NCI-H524 treated with DMSO at 0.1 percent for 48 hours (cell line): ENCODE data around the gene AOC2.
"Not testable (repeated sequence)": the region's sequence is repeated elsewhere in the genome, so short reads cannot be mapped to it uniquely, and the experiment has no call there.

ENCODE experiments used
- DNase-seq: peaks from one replicate; lab custom pipeline; 2025; lab: John Stamatoyannopoulos, UW

AOC2 gene

DNA sequence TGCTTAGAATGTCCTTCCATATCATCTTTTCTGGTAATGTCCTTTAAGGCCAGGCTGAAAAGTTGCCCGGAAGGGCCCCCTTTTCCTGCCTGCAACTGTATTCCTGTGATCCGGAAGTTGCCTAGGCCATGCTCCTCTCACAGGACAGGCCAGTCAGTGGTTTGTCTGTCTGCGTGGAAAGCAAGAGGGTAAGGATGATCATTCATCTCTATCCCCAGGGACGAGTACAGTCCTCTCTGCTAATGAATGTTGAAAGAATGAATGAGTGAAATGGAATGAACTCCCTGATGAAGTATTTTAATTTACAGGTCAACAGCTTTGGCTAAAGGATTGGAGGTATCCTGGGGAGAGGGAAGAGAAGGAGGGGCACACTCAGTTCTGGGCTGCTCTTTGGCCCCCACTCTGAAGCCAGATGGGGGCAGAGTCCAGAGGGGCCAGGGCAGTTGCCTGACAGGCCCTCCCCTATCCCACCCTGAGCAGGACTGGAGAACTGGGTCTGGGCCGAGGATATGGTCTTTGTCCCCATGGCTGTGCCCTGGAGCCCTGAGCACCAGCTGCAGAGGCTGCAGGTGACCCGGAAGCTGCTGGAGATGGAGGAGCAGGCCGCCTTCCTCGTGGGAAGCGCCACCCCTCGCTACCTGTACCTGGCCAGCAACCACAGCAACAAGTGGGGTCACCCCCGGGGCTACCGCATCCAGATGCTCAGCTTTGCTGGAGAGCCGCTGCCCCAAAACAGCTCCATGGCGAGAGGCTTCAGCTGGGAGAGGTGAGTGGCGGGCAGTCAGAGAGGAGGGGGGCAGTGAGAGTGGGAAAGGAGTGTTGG lies 9.8 kb downstream of the AOC2 start:
- no peak for DNase-seq

DNA sequence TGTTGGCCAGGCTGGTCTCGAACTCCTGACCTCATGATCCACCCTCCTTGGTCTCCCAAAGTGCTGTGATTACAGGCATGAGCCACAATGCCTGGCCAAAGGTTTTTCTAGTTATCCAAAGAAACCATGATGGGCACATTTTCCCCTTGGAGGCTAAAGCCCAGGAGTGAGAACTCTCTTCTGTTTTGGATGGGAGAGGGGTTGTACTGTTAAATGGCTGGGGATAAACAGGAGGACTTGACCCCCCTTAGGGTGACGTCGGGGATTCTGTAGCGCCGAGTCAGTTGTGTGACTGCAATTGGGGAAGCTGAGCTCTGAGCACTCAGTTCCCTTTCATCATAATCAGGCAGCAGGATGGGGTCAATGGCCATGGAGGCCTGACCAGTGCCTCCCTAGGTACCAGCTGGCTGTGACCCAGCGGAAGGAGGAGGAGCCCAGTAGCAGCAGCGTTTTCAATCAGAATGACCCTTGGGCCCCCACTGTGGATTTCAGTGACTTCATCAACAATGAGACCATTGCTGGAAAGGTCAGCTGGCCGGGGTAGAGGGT lies 10.7 kb downstream of the AOC2 start:
- DNase-seq: no peak

DNA sequence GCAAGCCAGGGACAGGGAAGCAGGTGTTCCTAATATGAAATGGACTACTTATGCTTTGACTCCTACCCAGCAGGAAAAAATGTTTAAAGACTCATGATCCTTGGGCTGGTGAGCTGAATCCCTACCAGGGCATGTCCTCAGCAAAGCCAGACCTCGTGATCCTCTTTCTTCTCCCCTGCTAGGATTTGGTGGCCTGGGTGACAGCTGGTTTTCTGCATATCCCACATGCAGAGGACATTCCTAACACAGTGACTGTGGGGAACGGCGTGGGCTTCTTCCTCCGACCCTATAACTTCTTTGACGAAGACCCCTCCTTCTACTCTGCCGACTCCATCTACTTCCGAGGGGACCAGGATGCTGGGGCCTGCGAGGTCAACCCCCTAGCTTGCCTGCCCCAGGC lies 11.7 kb downstream of the AOC2 start:
- not testable (repeated sequence) for DNase-seq

DNA sequence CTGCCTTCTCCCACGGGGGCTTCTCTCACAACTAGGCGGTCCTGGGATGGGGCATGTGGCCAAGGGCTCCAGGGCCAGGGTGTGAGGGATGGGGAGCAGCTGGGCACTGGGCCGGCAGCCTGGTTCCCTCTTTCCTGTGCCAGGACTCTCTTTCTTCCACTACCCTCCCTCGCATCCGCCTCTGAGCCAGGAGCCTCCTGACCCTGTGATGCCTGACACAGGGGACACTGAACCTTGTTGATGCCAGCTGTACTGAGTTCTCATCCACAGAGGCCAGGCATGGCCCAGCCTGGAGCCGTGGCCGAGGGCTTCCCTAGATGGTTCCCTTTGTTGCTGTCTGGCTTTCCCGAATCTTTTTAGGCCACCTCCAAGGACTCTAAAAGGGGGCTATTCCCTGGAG lies 12.1 kb downstream of the AOC2 start:
- DNase-seq: not testable (repeated sequence)

DNA sequence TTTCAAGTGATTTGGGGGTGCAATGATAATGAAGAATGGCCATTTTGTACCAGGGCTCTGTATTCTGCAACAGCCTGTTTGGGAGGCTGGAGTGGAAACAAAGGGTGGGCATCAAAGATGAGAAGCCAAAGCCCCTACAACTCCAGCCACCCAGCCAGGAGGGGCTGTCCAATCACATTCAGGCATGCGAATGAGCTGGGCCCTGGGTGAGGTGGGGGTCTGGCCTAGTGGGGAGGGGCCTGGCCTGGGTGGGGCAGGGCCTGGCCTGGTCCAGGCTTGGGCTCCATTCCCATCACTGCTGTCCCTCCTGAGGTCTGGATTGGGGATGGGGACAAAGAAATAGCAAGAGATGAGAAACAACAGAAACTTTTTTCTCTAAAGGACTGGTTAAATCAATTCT lies 13.0 kb downstream of the AOC2 start:
- DNase-seq: no peak

DNA sequence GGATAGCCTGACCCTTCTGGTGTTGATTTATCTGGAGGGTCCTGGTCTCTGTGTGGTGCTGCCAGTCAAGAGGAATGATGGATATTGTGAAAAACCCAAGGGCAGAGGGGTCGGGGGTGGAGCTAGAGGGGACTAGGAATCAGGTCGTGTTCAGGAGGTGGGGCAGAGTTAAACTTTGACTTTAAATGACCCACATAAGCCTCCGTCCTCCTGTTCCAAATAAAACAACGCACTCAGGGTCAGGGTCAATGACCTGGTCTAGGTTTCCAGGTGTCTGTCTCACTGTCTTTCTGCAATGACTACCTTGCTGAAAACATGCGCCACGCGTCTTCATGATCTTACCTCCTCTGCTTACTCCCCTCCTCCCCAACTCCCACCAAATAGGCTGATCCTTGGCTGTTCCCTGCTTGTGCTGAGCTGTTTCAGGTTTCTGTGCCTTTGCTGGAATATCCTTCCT lies 21.3 kb downstream of the AOC2 start:
- DNase-seq: no peak

DNA sequence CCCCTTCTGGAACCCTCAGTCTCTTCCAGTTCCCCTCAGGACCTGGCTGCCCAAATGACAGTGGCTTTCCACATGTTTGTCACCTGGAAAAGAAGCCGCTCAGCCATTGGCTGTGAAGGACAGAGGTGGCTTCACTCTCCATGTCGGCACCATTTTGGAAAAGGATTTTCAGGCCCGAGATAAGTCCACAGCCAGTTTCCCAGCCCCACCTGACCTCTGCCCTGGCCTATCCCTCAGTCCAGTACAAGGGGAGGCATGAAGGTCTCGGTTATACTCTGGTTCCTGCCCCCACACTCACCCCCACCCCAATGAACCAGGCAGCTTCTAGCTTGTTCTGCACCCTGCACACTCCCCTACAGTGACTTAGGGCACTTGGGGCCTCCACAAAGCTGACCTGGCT lies 21.8 kb downstream of the AOC2 start:
- no peak for DNase-seq

DNA sequence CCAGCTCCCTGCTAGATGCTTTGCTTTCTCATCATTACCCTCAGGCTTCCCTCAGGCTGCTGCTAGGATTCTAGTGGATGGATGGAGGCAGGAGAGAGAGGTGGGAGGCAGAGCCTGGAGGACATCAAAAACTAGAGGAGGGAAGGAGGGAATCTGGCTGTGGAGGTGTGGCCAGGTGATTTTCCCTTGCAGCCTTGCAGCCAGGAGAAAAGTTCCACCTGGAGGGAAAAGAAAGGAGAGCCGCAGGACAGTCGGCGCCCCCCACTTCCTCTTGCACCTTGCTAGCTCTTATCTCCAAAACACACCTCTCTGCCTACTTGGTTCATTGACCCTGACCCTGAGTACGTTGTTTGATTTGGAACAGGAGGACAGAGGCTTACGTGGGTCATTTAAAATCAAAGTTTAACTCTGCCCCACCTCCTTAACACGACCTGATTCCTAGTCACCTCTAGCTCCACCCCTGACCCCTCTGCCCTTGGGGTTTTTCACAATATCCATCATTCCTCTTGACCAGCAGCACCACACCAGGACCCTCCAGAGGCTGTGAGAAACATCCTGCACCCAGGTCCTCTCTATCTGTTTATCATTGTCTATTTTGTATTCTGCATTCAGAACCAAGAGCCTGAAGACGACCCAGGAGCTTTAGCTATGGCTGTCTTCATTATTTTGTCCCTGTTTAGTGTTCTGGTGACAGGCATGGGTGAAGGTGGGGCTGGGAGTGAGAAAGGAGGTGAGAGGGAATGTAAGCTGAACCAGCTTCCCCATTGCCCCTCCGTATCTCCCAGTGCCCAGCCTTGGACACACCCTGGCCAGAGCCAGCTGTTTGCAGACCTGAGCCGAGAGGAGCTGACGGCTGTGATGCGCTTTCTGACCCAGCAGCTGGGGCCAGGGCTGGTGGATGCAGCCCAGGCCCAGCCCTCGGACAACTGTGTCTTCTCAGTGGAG lies 22.5 kb downstream of the AOC2 start:
- DNase-seq: no peak

DNA sequence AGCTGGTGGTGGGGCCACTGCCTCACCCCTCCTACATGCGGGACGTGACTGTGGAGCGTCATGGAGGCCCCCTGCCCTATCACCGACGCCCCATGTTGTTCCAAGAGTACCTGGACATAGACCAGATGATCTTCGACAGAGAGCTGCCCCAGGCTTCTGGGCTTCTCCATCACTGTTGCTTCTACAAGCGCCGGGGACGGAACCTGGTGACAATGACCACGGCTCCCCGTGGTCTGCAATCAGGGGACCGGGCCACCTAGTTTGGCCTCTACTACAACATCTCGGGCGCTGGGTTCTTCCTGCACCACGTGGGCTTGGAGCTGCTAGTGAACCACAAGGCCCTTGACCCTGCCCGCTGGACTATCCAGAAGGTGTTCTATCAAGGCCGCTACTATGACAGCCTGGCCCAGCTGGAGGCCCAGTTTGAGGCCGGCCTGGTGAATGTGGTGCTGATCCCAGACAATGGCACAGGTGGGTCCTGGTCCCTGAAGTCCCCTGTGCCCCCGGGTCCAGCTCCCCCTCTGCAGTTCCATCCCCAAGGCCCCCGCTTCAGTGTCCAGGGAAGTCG lies 23.4 kb downstream of the AOC2 start:
- DNase-seq: not testable (repeated sequence)

DNA sequence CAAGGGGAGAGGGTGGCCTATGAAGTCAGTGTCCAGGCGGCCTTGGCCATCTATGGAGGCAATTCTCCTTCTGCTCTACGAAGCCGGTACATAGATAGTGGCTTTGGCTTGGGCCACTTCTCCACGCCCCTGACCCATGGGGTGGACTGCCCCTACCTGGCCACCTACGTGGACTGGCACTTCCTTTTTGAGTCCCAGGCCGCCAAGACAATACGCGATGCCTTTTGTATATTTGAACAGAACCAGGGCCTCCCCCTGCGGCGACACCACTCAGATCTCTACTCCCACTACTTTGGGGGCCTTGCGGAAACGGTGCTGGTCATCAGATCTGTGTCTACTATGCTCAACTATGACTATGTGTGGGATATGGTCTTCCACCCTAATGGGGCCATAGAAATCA lies 24.0 kb downstream of the AOC2 start:
- DNase-seq: no peak

DNA sequence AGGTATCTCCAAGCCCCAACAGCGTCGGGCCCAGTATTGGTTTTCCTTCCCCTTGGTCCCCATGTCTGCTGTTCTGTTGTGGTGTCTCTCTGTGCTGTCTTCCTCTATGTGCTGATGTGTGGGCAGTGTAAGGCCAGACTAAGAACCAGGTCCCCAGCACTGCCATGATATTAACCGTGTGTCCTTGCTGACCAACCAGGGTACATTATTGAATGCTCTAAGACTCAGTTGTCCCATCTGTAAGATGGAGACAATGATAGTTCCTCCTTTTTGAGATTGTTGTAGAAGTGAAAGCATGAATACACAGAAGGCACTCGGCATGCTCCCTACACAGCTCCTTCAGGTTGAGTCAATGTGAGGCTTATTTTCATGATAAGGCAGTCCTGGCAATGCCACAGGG lies 27.3 kb downstream of the AOC2 start:
- no peak for DNase-seq

DNA sequence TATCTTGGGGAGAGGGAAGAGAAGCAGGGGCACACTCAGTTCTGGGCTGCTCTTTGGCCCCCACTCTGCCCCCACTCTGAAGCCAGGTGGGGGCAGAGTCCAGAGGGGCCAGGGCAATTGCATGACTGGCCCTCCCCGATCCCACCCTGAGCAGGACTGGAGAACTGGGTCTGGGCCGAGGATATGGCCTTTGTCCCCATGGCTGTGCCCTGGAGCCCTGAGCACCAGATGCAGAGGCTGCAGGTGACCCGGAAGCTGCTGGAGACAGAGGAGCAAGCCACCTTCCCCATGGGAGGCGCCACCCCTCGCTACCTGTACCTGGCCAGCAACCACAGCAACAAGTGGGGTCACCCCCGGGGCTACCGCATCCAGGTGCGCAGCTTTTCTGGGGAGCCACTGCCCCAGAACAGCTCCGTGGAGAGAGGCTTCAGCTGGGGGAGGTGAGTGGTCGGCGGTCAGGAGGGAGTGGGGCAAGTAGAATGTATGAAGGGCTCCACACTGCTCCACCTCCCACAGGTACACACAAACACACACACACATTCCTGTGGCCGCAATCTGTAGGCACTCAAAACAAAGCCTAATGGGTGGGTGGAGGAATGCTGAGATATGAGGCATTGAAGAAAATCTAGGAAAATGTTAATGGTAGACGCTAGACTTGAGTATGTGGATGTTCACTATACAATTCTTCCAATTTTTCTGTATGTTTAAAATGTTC lies 28.0 kb downstream of the AOC2 start:
- no peak for DNase-seq

DNA sequence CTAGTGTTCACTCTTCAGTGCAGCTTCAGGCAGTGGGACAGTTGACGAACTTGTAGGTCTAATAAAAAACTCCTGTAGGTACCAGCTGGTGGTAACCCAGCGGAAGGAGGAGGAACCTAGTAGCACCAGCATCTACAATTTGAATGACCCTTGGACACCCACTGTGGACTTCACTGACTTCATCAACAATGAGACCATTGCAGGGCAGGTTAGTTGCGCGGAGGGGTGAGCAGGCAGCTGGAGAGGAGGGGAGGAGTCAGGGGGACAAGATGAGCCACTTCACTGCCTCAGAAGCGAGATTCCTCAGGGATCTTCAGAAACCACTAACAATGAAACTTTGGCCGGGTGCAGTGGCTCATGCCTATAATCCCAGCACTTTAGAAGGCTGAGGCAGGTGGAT lies 28.9 kb downstream of the AOC2 start:
- DNase-seq: no peak

DNA sequence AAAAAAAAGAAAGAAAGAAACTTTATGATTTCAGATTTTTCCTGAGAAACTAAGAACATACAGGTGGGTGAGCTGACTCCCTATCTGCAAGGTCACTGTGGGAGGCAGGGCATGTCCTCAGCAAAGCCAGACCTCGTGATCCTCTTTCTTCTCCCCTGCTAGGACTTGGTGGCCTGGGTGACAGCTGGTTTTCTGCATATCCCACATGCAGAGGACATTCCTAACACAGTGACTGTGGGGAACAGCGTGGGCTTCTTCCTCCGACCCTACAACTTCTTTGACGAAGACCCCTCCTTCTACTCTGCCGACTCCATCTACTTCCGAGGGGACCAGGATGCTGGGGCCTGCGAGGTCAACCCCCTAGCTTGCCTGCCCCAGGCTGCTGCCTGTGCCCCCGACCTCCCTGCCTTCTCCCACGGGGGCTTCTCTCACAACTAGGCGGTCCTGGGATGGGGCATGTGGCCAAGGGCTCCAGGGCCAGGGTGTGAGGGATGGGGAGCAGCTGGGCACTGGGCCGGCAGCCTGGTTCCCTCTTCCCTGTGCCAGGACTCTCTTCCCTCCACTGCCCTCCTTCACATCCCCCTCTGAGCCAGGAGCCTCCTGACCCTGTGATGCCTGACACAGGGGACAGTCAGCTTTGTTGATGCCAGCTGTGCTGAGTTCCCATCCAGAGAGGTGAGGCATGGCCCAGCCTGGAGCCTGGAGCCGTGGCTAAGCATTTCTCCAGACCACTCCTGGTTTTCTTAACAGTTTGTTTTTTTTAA lies 29.7 kb downstream of the AOC2 start:
- DNase-seq: not testable (repeated sequence)

DNA sequence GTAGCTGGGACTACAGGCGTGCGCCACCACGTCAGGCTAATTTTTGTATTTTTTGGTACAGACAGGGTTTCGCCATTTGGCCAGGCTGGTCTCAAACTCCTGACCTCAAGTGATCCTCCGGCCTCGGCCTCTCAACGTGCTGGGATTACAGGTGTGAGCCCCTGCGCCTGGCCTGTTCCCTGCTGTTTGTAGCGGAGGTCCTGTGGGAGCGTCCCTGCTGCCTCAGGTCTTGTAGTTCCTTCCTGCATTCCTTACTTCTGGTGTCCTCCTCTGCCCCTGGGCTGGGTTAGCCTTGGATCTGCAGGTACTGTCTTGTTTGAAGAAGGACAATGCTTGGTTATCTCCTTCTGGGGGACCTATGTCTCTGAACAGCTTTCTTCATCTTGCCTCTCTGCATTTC lies 32.7 kb downstream of the AOC2 start:
- no peak for DNase-seq

DNA sequence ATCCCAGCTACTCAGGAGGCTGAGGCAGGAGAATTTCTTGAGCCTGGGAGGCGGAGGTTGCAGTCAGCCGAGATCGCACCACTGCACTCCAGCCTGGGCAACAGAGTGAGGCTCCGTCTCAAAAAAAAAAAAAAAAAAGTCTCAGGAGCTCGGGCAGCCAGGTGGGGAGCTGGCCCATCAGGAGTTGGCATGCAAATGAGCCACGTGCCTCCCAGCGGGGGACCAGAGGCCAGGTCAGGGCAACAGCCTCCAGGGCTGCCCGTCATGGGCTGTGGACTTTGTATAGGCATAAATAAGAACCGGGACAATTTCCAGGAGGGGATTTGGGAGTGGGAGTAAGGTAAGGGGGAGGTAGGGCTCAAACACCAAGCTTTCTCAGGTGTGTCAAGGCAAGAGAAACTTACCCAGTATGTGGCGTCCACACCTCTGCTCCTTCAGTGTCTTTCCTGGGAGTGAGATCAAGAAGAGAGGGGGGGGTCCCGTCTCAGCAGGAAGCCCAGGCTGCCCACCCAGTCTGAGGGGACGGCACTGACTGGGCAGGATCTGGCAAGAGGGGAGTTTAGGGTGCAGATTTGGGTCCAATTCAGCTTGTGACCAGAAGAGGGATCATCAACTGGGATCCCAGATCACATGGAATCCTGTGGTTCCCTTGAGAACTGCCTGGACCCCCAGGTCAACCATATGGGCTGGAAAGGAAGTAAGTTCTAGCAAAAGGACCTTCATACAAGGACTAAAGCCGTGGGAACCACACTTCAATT lies 33.9 kb downstream of the AOC2 start:
- no peak for DNase-seq

DNA sequence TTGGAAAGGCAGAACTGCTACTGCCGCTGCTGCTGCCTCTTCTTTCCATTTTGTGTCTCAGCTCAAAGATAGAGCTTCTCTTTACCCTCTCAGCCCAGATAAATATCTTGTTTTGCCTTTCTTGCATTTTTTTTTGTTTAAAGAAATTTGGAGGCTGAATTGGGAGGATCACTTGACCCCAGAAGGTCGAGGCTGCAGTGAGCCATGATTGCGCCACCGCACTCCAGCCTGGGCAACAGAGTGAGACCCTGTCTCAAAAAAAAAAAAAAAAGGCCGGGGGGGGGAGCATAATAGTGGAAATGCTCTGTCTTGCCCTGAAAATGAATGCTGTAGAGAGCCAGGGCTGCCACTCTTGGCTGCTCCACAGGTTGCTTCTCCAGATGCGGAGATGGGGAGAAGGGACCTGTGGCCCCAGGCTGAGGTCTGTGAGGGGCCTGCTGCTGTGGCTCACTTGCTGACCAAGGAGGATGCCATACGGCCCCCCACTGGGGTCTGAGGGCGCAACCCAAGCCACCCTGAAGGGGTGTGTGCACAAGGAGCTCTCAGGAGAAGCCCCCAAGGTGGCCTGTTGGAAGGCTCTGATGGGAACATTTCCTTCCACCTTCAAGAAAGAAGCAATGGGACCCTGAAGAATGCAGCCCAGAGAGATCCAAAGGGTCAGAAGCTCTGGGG lies 34.7 kb downstream of the AOC2 start:
- DNase-seq: no peak

DNA sequence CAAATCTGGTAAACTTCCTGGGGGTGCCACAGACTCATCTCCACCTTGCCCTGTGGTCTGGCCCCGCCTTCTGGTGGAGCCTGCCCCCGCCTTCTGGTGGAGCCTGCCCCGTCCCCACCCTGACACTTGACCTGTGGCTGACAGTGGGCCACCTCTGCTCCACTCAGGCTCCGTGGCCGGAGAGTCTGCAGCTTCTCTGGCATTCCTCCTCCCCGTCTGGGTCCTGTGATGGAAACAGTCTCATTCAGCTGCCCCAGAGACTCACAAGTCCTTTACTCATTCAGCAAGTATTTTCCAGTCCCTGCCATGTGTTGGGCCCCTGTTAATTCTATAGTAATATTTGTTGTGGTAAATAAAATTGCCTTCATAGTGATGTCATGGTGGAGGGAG lies 35.2 kb downstream of the AOC2 start:
- no peak for DNase-seq

DNA sequence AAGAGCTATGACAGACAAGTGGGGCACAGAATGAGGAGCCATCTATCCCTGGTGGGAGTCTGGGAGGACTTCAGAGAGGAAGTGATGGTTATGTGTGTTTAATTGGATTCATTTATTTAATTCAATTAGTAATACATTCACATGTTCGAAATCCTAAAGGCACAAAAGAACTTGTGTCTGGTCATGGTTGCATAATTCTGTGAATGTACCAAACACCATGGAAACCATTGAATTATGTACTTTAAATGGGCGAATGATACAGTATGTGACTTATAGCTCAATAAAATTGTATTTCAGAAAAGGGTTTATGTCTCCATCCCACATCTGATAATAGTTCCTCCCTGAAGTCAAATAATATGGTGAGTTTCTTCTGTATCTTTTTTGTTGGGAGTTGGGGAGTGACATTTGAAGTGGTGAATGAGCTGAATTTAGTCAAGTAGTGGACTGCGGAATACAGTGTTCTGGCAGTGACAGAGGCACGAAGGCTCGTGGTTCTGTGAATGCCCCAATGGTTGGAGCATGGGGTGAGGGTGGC lies 36.5 kb downstream of the AOC2 start:
- DNase-seq: no peak
